Fibroblast of peridontal ligament (primary cell): ENCODE data around the gene LDLRAD4.

Experiments used
- DNase-seq: peaks from one replicate; pipeline ENCODE4 v3.0.0-alpha.2; 2010; ENCODE audit errors: extremely low read depth

Gene LDLRAD4

DNA sequence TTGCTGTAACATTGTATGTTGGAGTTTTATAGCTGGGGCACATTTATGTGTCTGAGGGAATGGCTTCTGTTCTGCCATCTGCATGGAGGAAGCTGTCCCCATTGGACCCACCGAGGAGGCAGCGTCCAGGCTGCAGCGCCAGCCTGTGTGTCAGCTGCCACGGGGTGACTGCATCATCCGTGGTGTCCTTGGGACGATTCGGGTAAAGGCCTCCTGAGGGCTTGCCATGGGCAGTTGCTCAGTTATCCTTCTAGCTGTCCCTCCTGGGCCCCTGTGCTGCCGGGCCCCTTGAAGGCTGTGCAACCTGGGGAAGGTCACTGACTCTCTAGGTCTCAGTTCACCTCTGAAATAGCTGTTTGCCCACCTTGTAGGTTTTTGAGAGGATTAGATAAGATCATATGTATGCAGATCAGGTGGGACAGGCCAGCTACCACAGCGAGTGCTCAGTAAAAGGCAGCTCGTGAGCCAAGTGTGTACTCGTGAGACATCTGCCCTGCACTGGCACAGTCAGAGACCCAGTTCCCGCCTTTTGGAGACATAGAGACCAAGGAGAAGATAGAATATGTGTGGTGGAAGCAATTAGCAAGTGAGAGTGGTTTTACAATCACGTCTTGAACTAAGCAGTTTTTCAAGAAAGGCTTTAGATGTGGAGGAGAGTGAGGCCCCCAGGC, 10.6 kb downstream of the LDLRAD4 start:
- no peak for DNase-seq

DNA sequence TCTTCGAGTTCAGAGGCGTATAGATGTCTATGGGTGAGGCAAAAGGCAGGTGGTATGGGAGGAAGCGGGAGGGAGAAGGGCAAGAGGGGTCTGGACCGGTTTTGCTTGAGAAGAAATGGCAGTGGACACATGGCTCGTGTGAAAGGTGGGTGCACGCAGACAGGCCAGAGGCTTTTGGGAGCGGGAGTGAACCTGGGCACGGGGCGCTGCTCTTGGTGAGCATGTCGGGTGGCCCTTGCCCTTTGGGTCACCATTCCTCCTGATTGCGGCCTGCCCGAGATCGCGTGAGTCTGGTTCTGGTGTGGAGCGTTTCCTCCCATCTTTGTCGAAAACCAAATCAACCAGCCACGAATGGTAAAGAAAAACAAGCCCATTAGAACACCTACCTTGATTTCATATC, 12.6 kb downstream of the LDLRAD4 start:
- DNase-seq = no peak

DNA sequence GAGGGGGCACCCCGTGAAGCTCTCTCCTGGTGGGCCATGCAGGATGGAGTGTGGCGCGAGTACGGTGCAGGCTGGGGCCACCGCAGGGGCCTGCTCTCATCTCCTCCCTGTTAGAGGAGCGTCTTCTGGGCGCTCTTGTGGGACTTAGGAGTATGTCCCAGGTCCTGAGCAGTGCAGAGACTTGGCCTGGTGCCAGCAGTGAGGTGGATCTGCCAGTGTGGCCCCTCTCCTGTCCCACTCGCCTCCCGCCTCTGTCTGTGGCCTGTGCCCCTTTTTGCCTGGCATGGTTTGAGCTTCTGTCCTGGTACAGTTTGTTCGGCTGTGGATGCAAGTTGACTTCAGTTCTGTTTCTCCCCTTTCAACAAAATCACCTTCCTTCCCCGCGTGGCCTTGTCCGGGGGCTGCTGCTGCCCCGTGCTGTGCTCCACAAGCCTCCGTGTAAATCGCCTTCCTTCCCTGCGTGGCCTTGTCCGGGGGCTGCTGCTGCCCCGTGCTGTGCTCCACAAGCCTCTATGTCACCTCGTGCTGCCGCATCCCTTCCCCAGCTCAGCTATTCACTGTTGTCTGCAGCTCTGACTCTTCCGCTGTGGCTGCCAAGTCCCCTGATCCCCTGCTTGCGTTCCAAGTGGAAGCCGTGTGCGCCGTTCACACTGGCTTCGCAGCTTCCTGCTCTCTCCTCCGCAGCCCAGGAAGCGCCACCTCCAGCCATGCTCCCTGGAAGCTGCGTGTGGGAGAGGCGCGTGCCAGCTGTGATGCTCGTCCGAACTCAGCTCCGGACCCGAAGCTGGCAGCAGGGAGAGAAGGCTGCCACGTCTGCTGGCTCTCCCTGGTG, 13.7 kb downstream of the LDLRAD4 start:
- no peak for DNase-seq

DNA sequence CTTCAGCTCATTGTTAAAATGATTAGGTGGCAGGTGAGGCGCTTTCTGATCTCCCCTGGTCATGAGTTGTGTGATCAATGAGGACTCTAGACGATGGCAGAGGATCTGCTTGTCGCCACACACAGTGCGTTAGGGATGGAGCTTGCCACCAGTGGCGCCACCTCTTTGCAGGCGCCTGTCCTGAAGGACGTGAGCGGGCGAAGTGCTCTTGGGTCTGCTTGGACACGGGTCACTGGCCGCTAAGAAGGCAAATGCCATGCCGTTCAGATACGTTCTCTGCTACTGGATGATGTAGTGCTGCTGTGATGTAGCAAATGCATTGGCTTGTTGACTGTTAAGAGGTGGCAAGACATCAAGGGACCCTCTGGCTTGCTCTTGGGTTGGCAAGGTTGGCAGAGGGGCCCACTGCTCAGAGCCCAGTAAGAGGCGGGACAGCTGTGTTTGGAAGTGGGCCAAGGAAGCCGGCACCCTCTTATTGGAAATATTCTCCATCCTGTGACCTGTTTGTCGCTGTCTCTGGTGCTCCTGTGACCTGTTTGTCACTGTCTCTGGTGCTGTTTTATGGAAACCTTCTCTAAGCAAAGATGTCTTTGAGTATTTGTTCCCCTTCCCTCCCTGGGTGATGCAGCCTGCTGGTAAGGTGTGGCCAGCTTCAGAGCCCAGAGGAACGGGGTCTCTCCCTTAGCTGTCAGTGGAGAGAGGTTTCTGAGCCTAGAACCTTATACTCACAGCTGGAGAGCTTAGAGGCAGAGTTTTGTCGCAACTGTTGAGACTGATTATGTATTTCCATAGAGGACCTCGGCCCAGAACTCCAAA, 14.6 kb downstream of the LDLRAD4 start:
- DNase-seq = no peak

DNA sequence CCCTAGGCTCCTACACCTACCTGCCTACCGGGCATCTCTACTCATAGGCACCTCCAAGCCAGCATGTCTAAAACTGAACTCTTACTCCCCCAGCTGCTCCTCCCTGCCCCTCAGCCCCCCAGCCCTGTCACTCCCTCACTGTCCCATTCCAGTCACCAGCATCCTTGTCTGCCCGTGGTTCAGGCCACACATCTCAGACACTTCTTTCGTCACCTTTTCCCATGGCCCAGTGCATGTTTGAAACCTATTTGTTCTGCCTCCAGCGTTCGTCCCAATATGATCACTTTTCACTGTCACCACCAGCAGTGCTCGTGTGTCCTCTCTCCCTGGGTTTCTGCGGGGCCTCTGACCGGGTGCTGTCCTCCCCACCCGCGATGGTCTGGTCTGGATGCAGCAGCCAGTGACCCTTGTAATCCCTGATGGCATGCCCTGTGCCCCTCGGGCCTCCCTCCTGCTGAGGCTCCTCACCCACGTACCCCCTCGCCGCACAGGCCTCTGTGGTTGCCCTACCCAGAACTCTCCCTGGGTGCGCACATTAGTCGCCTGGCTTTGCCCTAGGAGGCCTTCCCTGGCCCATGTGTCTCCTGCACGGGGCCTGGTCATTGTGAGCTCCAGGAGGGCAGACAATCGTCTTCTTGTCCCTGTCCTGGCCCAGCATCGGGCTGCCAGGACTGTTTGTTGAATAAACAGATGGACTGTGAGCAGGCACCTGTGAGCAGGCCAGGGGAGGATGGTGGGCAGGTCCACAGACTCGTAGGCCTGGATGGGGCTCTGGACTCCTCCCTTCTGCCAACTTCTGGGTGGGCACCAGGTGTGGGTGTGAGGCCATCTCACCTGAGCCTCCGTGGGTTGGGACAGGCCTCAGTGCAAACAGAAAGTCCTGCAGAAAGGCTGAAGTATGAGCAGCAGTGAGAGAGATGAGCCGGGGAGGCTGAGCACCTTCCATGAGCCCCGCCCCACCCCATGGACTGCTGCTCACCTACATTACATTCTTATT, 15.5 kb downstream of the LDLRAD4 start:
- no peak for DNase-seq

DNA sequence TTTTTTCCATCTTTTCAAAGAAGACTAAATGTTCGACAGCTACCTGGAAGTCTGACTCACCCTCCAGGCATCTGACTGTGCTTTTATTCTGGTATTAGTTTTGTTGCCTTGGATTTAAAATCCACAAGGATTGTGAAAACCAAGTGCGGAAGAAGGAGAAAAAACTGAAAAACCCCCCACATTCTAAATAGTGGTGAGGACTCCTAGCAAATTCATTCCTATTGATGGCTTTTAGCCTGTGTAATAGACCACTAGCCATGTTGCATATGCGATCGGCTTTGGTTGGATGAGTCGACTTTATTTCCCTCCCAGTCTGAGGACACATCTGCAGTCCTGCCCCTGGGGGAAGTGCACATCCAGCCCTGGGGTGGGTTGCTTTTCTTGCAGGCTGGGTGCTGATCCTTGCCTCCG, 16.9 kb downstream of the LDLRAD4 start:
- no peak for DNase-seq

DNA sequence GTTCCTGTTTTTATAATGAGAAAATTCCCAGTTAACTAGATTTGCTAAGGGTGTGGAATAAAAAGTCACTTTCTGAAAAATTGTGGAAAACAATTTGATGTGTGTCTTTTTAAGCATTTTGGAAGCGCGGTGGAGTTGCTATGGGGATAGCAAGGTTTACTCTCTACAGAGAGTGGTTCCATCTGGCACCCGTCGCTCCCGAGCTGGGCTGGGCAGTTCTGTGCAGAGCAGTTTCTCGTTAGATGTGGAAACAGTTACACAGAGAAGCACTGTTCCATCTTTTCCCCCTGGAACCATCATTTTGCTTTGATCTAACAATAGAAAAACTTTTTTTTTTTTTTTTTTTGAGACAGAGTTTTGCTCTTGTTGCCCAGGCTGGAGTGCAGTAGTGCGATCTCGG, 17.4 kb downstream of the LDLRAD4 start:
- no peak for DNase-seq

DNA sequence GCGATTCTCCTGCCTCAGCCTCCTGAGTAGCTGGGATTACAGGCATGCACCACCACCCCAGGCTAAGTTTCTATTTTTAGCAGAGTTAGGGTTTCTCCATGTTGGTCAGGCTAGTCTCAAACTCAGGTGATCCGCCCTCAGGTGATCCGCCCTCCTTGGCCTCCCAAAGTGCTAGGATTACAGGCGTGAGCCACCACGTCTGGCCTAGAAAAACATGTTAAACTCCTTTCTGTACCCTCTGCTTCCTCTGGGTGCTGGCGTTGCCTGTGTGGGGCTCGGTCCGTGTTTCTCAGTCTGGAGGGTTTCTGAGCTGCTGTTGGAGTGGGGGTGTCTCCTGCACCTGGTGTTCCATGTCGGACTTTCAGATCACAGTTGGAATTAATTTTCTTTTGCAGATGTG, 17.9 kb downstream of the LDLRAD4 start:
- no peak for DNase-seq

DNA sequence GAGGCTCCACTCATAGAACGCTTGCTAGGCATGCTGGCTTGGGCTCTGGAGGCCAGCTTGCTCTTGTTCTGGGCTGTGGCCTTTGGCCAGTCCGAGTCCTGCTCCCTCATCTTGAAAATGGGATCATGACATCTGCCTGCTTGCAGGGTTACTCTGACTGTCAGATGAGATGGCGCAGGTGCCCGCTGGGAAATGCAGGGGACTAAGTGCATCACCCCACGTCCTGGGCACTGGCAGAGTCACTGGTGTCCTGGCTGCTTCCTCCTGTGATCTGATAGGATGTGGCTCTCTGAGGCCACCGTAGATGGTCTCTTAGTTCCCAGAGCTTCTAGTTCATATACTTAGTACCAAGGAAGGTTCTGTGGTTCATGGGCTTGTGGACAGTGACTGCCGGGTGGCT, 18.5 kb downstream of the LDLRAD4 start:
- no peak for DNase-seq

DNA sequence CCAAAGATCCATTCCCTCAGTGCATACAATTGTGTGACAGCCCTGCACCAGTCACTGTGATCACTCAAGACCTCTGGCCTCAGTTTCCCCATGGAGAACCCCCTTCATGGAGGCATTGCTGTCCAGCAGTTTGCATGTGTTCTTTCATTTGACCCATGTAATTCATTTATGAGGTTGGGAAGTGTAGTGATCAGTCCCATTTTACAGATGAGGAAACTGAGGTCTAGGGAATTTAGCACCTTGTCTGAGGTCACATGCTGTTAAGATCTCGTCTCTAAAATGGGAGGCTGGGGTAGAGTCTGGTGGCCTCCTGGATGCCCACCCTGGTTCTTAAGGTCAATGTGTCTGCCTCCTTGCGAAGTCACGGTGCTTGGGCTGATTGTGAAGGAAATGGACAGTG, 19.1 kb downstream of the LDLRAD4 start:
- DNase-seq = no peak

DNA sequence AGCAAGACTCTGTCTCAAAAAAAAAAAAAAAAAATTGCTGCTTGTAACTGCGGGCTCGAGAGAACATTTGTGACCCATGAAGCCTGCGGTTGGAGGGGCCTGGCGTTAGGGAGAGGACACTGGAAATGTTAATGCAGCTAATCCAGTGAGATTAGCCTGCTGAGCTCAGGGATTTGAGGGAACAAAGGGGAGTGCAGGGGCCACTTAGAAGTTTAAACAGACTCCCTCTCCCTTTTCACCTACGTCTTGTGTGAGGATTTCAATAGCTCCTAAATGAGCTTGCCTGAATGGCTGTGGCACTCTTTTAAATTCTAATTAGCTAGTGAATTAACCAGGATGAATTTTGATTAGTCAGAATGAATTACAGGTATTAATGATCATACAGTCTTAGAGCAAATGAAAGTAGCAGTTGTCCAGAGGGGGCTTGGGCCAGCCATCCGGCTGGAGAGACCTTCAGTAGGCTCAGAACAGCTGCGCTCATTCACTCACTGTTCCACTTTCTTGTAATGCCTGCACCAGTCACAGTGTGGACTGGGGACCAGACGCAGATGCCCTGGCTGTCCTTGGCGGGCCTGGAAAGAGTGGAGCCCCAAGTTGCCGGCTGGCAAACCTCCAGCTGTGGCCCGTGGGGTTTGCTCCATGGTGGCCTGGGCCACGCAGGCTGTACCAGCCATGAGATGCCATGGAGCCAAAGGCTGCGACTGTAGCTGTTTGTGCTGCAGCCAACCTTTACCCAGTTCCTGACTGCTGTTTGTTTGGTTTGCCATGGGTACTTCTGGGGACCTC, 20.8 kb downstream of the LDLRAD4 start:
- no peak for DNase-seq

DNA sequence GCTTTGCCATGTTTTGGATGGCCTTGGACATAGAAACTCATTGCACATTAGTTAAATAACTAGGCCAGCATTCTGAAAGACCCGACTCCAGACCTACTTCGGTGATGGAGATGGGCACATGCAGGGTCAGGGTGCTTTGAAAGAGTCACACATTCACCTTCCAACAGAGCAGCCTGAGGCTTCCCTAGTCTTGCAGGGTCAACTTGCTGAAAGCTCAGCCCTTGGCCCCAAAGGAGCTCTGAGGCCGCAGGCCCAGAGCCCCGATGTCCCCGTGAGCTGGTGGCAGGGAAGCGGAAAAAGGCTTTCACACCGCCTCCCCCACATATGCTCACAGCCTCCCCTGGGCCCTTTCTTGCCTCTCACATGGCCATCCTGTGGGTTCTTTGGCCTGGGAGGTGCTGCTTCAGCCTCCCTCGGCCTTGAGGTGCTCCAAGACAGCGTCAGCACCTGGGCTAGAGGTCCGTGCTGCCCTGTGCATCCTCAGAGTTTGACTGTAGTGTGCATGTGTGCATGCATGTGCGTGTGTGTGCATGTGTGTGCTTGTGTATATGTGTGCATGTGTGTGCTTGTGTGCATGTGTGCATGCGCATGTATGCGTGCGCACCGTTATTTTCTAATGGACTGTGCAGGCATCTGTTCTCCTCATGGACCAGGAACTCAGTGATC, 21.6 kb downstream of the LDLRAD4 start:
- no peak for DNase-seq

DNA sequence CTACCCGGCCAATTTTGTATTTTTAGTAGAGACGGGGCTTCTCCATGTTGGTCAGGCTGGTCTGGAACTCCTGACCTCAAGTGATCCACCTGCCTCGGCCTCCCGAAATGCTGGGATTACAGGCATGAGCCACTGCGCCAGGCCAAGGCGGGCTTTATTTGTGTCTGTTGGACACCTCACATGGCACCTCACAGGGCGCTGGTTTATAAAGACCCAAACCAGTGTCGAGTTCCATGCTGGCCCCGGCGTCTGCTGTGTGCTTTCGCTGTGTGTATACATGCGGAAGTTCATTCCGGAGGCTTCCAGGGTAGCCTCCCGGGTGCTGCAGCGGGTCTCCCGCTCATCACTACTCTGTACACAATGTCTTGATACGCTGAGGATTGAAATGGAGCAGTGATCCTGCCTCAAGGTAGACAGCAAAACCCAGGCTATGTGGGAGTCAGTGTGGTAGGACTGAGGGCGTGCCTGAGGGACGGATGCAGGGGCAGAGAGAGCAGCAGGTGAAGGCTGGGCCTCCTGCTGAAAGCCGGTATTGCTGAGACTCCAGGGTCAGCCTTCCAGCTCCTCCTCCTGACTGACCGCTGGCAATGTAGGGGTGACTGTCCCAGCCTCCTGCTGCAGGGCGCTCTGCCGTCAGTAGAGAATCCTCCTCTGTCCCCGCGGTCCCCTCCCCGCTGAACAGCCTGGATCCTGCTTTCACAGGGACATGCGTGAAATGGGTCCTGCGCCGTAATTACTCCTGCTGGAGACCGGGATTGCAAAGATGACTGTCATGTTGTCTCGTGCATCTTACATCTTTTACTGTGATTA, 22.7 kb downstream of the LDLRAD4 start:
- DNase-seq = no peak

DNA sequence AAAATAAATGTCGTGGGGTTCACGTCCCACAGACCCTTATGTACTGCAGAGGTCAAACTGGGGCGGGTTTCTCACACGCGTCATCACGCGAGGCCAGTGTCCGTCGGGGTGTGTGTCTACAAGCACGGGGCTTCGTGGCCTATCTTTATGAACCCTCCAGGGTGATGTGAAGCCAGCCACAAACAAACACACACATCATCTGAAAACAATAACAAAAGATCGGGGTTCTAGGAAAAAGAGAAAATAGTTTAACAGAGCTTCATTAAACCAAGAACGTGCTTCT, 23.3 kb downstream of the LDLRAD4 start:
- no peak for DNase-seq

DNA sequence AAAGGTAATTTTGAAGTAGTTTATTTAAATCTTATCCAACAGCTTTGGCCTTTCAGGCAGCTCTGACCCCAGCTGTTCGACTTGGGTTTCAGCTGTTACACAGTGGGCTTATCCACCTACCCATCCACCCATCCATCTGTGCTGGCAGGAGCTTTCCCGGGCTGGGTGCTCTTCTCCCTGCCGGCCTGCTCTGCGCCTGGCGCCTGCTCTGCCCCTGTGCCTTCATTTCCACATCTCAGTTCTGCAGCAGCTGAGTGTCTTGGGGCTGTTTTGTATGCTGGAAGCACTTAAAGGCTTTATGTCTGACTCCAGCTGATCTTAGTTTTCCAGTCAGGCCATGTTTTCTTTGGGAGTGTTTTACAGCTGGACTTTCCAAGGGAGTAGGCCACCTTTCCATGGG, 24.2 kb downstream of the LDLRAD4 start:
- no peak for DNase-seq

DNA sequence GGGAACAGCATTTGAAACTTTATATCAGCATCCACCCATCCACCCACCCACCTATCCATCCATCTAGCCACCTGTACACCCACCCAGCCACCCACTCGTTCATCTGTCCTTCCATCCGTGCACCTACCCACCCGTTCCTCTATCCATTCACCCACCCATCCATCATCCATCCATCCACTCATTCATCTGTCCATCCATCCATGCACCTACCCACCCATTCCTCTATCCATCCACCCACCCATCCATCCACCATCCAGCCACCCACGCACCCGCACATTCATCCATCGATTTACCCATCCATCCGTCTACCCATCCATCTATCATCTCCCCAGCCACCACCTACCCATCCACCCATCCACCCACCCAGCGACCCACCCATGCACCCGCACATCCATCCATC, 24.8 kb downstream of the LDLRAD4 start:
- no peak for DNase-seq

DNA sequence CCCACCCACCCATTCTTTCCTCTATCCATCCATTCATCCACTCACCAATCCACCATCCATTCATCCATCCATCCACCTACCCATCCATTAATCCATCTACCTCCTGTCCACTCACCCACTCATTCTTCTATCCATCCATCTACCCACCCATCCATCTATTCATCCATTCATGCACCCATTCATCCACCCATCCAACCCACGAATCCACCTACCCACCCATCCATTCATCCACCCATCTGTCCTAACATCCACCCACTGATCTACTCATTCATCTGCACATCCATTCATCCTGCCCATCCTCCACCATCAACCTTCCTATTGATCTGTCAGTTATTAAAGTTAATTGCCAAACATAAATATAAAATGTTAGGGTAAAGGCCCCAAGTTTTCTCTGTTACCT, 25.6 kb downstream of the LDLRAD4 start:
- no peak for DNase-seq

DNA sequence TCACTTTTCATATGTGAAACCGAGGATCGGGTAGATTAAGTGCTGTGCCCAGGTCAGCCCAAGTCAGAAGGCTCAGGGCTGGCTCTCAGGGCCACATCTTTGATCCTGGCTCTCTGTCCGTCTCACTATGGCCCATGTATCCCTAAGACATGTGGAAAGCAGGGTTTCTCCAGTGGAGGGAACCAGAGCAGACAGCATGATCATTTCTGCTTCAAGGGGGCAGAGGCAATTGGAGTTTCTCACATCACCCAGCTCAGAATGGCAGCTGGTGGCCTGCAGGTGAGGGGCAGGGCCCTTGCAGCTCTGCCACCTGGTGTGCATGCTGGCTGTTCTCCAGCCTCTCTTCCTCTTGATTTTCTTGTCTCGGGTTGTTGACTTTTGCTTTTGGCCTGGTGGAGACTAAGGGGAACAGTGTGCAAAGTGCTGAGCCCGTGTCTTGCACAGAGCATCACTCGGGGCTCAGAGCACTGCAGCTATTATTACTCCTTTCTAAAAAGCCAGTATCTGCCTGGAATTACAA, 27.0 kb downstream of the LDLRAD4 start:
- DNase-seq = no peak

DNA sequence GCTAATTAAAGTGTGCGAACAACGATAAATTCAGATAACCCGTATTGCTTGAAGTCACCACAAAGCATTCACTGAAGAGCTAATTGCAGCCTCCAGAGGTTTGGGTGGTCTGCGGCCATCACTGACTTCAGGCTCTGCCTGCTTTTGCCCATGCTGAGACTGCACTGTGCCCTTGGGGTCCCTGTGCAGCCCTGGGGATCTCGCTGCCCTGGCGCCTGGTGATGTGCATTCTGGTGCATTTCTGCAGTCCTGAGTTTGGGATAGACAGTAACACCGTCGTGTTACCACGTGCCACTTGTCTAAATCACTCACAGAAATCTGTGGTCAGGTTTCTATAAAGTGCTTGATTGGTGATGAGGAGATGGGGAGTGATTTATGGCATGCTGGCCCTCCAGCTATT, 27.6 kb downstream of the LDLRAD4 start:
- DNase-seq = no peak
